SH-SY5Y (cell line): ENCODE results near the gene PIK3C3.

Experiments
- GATA2 ChIP-seq: IDR thresholded peaks from 2 replicates; pipeline ENCODE4 v1.6.1; 2011; ENCODE audit warnings: mild to moderate bottlenecking, low read depth, low read length
- GATA3 ChIP-seq: IDR thresholded peaks from 2 replicates; pipeline ENCODE4 v1.6.1; 2011; ENCODE audit warnings: low read depth, mild to moderate bottlenecking, low read length, moderate library complexity

GRCh38 chr18:42078711-42079110 is 123.7 kb downstream of the PIK3C3 start:
- TF ChIP-seq GATA3 (no peak), GATA2 (no peak)
